Lung (tissue), 16 donors: ENCODE data around the gene TRMO. TPM values are rescaled to one million over a fixed set of nuclear protein-coding genes. Genes with fewer than 3 reads are reported as not detected.
A peak's percentile ranks its signal among the peaks of the same experiment; 100 is the strongest.

Experiments used
- ATAC-seq: fragments of 200-7000 bp; cut with Tn5 transposase; one replicate; pipeline ENCODE4 v1.9.1; 2020; ENCODE audit warnings: moderate number of reproducible peaks; ENCODE audit not compliant: insufficient read depth, low FRiP score
- DNase-seq, 3 donors: peaks; one replicate each; pipeline ENCODE4 v3.0.0-alpha.2; 2013 to 2017
- H3K27ac ChIP-seq, 2 donors: one replicate each; pipeline ENCODE4 v1.5.1; 2013; ENCODE audit warnings: mild to moderate bottlenecking in 2 of 2, moderate library complexity in 2 of 2, control low read depth in 1 of 2, inconsistent platforms in 1 of 2, low read depth in 1 of 2, low read length in 1 of 2
- H3K27me3 ChIP-seq, 3 donors: one replicate each; pipeline ENCODE4 v1.5.1; 2013; ENCODE audit warnings: low read length in 2 of 3; ENCODE audit not compliant: control insufficient read depth in 3 of 3, insufficient read depth in 3 of 3
- H3K36me3 ChIP-seq, 4 donors: one replicate each; pipeline ENCODE4 v1.5.1; 2013; ENCODE audit warnings: low read length in 4 of 4, mild to moderate bottlenecking in 1 of 4, moderate library complexity in 1 of 4; ENCODE audit not compliant: control insufficient read depth in 4 of 4, insufficient read depth in 4 of 4
- H3K4me1 ChIP-seq, 5 donors: one replicate each; pipeline ENCODE4 v1.5.1; 2013; ENCODE audit warnings: low read length in 5 of 5, mild to moderate bottlenecking in 2 of 5, moderate library complexity in 1 of 5; ENCODE audit not compliant: control insufficient read depth in 5 of 5, insufficient read depth in 5 of 5
- H3K4me3 ChIP-seq: one replicate; pipeline ENCODE4 v1.5.1; 2013; ENCODE audit warnings: mild to moderate bottlenecking, control low read depth, moderate library complexity
- H3K9ac ChIP-seq, 2 donors: one replicate each; pipeline ENCODE4 v1.5.1; 2013; ENCODE audit warnings: low read length in 2 of 2, control low read depth in 1 of 2; ENCODE audit not compliant: insufficient read depth in 1 of 2
- H3K9me3 ChIP-seq, 4 donors: one replicate each; pipeline ENCODE4 v1.5.1; 2013; ENCODE audit warnings: low read length in 3 of 4, mild to moderate bottlenecking in 1 of 4, moderate library complexity in 1 of 4; ENCODE audit not compliant: control insufficient read depth in 4 of 4, insufficient read depth in 3 of 4
- WGBS, 2 donors: extraction: QIAGEN DNeasy Blood & Tissue Kit; methylation state at CpG; one replicate each; pipeline ENCODE4 v1.1.7; 2013; 5-methylcytosine and 5-hydroxymethylcytosine counted together
- long read RNA-seq, 5 donors: transcript quantifications; one replicate each; lab custom pipeline, GENCODE V29; 2026
- polyA plus RNA-seq, 2 donors: library from polyadenylated mRNA; stranded (reverse); fragments of 200-250 nt; gene quantifications; one replicate each; pipeline ENCODE4 v1.2.1, GENCODE V29; 2013
- total RNA-seq, 2 donors: library from RNA; depleted of rRNA in 1 of 2; stranded (reverse); fragments of >200 nt in 1 of 2; gene quantifications; one replicate each; pipeline ENCODE4 v1.2.1, GENCODE V29; 2014 to 2021
- TF ChIP-seq, protein P1 (sequence below): IDR thresholded peaks from 2 replicates; pipeline ENCODE4 v1.5.1; 2012; ENCODE audit warnings: mild to moderate bottlenecking; ENCODE audit errors: control extremely low read depth, extremely low read depth
- donor health status: control.
- donor health status: control.
- donor health status: Bipolar disorder and iron deficiency.
- donor health status: healthy.
- donor health status: DM: yes; HTN: yes; CAD: no.

The TRMO gene, protein sequence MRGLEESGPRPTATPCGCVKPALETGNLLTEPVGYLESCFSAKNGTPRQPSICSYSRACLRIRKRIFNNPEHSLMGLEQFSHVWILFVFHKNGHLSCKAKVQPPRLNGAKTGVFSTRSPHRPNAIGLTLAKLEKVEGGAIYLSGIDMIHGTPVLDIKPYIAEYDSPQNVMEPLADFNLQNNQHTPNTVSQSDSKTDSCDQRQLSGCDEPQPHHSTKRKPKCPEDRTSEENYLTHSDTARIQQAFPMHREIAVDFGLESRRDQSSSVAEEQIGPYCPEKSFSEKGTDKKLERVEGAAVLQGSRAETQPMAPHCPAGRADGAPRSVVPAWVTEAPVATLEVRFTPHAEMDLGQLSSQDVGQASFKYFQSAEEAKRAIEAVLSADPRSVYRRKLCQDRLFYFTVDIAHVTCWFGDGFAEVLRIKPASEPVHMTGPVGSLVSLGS
- total RNA-seq (10 to 100 TPM; 17.5 to 27.9 TPM), polyA plus RNA-seq (10 to 100 TPM in 1 of 2 donors, 1 to 10 TPM in 1; 7.8 to 13.8 TPM)
- long read RNA-seq, donor 1, partial matches to known transcripts: 461 of 890 reads
- long read RNA-seq, donor 1, other reads (novel, unspliced or antisense): 424 of 890 reads
- long read RNA-seq, donor 2, partial matches to known transcripts: 0 of 2 reads
- long read RNA-seq, donor 2, other reads (novel, unspliced or antisense): 0 of 2 reads
- long read RNA-seq, donor 3, partial matches to known transcripts: 0 of 4 reads
- long read RNA-seq, donor 3, other reads (novel, unspliced or antisense): 0 of 4 reads
- long read RNA-seq, donor 4, partial matches to known transcripts: 0 of 3 reads
- long read RNA-seq, donor 4, other reads (novel, unspliced or antisense): 0 of 3 reads
- long read RNA-seq, donor 5, partial matches to known transcripts: 0 of 6 reads
- long read RNA-seq, donor 5, other reads (novel, unspliced or antisense): 0 of 6 reads

DNA sequence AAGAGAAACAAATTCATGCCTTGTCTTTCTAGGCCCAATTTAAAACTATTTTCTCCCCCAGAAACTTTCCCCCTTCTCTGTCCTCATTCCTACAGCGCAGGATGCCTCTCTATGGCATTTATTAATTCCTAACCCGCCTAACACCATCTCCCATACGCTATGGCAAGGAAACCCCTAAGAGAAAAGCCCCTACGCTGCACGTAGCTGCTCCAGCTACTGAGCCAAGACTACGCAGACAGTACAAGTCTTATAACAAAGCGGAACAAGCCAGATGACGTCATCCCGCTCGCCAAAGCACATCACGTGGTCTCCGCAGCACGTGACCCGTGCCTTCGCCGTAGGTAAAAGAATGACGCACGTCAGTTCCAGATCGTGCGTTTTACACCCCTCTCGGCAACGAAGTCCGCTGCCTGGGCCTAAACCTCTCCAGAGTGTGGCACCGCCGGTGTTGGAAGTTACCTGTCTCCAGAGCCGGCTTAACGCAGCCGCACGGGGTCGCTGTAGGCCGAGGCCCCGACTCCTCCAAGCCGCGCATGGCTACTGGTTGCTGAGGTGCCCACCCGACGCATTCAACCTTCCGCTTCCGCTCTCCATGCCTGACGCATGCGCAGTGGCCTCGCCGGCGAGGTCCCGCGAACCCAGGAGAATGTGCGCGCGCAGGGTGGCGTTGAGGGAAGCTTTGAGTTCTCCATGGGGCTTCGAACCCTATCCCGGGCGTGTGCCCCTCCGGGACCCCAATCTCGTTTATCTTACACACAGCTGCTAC, at the start of gene TRMO:
Gene TRMO (minus strand): TSS at position 542 of the 766 bp plus-strand sequence. CDS start 7 bp downstream, at position 535.
- peaks cover 0 to 13% (median 6%) of the 10 kb centered on the region in 5 donors for H3K4me1 ChIP-seq
- 0% methylated on average over 54 of the region's 54 CpGs for WGBS, 2 donors
- DNase-seq (peak; percentile 98 to 100 (median 99)), ATAC-seq (peak; percentile 91)
- TF ChIP-seq, protein P1, sequence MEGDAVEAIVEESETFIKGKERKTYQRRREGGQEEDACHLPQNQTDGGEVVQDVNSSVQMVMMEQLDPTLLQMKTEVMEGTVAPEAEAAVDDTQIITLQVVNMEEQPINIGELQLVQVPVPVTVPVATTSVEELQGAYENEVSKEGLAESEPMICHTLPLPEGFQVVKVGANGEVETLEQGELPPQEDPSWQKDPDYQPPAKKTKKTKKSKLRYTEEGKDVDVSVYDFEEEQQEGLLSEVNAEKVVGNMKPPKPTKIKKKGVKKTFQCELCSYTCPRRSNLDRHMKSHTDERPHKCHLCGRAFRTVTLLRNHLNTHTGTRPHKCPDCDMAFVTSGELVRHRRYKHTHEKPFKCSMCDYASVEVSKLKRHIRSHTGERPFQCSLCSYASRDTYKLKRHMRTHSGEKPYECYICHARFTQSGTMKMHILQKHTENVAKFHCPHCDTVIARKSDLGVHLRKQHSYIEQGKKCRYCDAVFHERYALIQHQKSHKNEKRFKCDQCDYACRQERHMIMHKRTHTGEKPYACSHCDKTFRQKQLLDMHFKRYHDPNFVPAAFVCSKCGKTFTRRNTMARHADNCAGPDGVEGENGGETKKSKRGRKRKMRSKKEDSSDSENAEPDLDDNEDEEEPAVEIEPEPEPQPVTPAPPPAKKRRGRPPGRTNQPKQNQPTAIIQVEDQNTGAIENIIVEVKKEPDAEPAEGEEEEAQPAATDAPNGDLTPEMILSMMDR: peak; percentile 24
- H3K9me3 ChIP-seq: no peaks in the 10 kb centered on the region
- peak within 1 kb of the TSS; percentile 87 to 99 for H3K9ac ChIP-seq
- peaks cover 0 to 16% (median 12%) of the 10 kb centered on the region in 3 donors for H3K27me3 ChIP-seq
- H3K36me3 ChIP-seq: no peaks in the 10 kb centered on the region
- peak within 1 kb of the TSS; percentile 69 for H3K4me3 ChIP-seq
- H3K27ac ChIP-seq: peak within 1 kb of the TSS; percentile 90 to 100

DNA sequence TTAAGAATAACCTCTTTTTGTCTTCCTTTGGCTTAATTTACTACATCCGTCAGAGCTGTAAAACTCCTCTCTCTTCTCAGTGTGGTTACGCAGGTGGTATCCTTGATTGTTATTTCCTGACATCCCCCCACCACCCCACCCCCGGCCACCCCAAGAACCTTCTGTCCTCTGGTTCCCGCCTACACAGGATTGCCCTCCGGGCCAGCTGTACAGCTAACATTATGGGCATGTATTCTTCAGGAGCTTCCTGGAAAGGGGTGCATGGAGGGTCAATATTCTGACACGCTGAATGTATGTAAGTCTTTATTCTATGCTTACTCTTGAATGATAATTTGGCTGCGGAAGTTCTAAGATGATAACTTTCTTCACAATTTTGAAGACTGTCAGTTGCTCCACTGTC, 47.9 kb upstream of the TRMO start:
- Histone ChIP-seq H3K4me3 (no peak overlapping the region), H3K4me1 (no peaks in the 10 kb centered on the region), H3K27me3 (peaks cover 0 to 5% (median 4%) of the 10 kb centered on the region in 3 donors), H3K9ac (no peak overlapping the region), H3K9me3 (no peaks in the 10 kb centered on the region), H3K27ac (no peak overlapping the region), H3K36me3 (no peaks in the 10 kb centered on the region)
- DNase-seq (no peak), ATAC-seq (no peak)
- TF ChIP-seq, protein P1: no peak
- WGBS, 2 donors: 47 to 58% methylated on average over 7 of the region's 7 CpGs

DNA sequence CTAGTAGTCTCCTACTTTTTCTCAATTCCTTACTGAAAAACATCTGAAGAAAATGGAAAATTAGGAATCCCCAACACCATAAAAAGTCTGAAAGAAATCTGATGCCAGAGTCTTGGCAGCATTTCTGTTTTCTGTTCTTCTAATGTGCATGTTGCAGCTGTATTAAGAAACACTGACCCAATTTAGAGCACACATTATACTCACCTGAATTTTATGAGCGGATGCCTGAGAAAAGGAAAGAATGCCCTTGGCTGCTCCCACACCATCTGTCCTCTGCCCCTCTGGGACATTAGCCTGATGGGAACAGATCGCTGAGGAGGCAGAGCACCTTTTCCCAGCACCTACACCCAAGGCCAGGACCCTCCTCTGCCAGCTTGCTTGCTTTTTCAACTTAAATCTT, 46.7 kb upstream of the TRMO start:
- Histone ChIP-seq H3K9me3 (no peaks in the 10 kb centered on the region), H3K36me3 (no peaks in the 10 kb centered on the region), H3K4me1 (no peaks in the 10 kb centered on the region), H3K9ac (no peak overlapping the region), H3K27ac (no peak overlapping the region), H3K27me3 (peaks cover 0 to 5% (median 4%) of the 10 kb centered on the region in 3 donors), H3K4me3 (no peak overlapping the region)
- TF ChIP-seq, protein P1: no peak
- ATAC-seq (no peak), DNase-seq (no peak)
- WGBS, 2 donors: 90 to 92% methylated on average over 2 of the region's 2 CpGs
